ENCODE results near the gene MFRP.
A peak's percentile ranks its signal among the peaks of the same experiment; 100 is the strongest.

MFRP gene

GRCh38 chr11:119316729-119317591 is 29.5 kb downstream of the MFRP start, which contains the start of gene MCAM:
Gene MCAM, minus strand, starts transcription at chr11:119317130. Its CDS starts 29 bp downstream, at chr11:119317101.
- peak in 1 of 2 experiments; percentile 43 for DNase-seq

GRCh38 chr11:119316016-119316728 is 30.3 kb downstream of the MFRP start:
- DNase-seq: no peak

GRCh38 chr11:119315131-119316015 is 31.1 kb downstream of the MFRP start:
- no peak for DNase-seq

GRCh38 chr11:119314726-119315125 is 31.8 kb downstream of the MFRP start:
- DNase-seq: no peak

GRCh38 chr11:119310682-119311052 is 35.8 kb downstream of the MFRP start:
- no peak for DNase-seq

GRCh38 chr11:119309953-119310681 is 36.4 kb downstream of the MFRP start:
- no peak for DNase-seq

GRCh38 chr11:119309411-119309810 is 37.1 kb downstream of the MFRP start:
- DNase-seq: no peak

- DNase-seq: no peak
Observed at GRCh38 chr11:119307974-119308373, 38.5 kb downstream of the MFRP start.

- DNase-seq: no peak
Observed at GRCh38 chr11:119307219-119307618, 39.3 kb downstream of the MFRP start.

- no peak for DNase-seq
Observed at GRCh38 chr11:119306373-119306890, 40.1 kb downstream of the MFRP start.

GRCh38 chr11:119305556-119306372 is 40.7 kb downstream of the MFRP start:
- no peak for DNase-seq

- DNase-seq: no peak
Observed at GRCh38 chr11:119303227-119303718, 43.2 kb downstream of the MFRP start.

- DNase-seq: no peak
Observed at GRCh38 chr11:119300198-119300964, 46.1 kb downstream of the MFRP start.

GRCh38 chr11:119299416-119299815 is 47.1 kb downstream of the MFRP start:
- DNase-seq: no peak

- no peak for DNase-seq
Observed at GRCh38 chr11:119298726-119299125, 47.8 kb downstream of the MFRP start.

- DNase-seq: no peak
Observed at GRCh38 chr11:119297938-119298337, 48.6 kb downstream of the MFRP start.

- DNase-seq: no peak
Observed at GRCh38 chr11:119295178-119295577, 51.3 kb downstream of the MFRP start.

- DNase-seq: no peak
Observed at GRCh38 chr11:119293461-119293860, 53.0 kb downstream of the MFRP start.

- no peak for DNase-seq
Observed at GRCh38 chr11:119290894-119291497, 55.5 kb downstream of the MFRP start.

Data from NCI-H1930 (cell line).